ENCODE results near the gene CLDN1.

CLDN1 gene

GRCh38 chr3:190340071-190340470, 17.8 kb upstream of the CLDN1 start:
- TF ChIP-seq CTCF (IDR thresholded peaks at IDR 0.05; ENCODE audit: low read depth, low read length) = no peak
- Histone ChIP-seq H3K9me3 (ENCODE audit: severe bottlenecking) (no peaks in the 10 kb centered on the region), H3K4me3 (ENCODE audit: low read depth, low read length) (no peak overlapping the region), H3K27ac (no peak overlapping the region), H3K36me3 (no peaks in the 10 kb centered on the region), H3K27me3 (ENCODE audit: insufficient read depth, low read depth, severe bottlenecking) (no peaks in the 10 kb centered on the region)
- no peak for DNase-seq

GRCh38 chr3:190339130-190339529, 16.9 kb upstream of the CLDN1 start:
- H3K36me3 ChIP-seq = no peaks in the 10 kb centered on the region
- no peak overlapping the region for H3K27ac ChIP-seq
- no peak for TF ChIP-seq CTCF (IDR thresholded peaks at IDR 0.05; ENCODE audit: low read depth, low read length)
- H3K9me3 ChIP-seq (ENCODE audit: severe bottlenecking) = no peaks in the 10 kb centered on the region
- H3K4me3 ChIP-seq (ENCODE audit: low read depth, low read length) = no peak overlapping the region
- no peaks in the 10 kb centered on the region for H3K27me3 ChIP-seq (ENCODE audit: insufficient read depth, low read depth, severe bottlenecking)
- DNase-seq = no peak

- no peak for TF ChIP-seq CTCF (IDR thresholded peaks at IDR 0.05; ENCODE audit: low read depth, low read length)
- no peak overlapping the region for H3K27ac ChIP-seq
- no peaks in the 10 kb centered on the region for H3K9me3 ChIP-seq (ENCODE audit: severe bottlenecking)
- no peaks in the 10 kb centered on the region for H3K36me3 ChIP-seq
- no peak for DNase-seq
- no peaks in the 10 kb centered on the region for H3K27me3 ChIP-seq (ENCODE audit: insufficient read depth, low read depth, severe bottlenecking)
- no peak overlapping the region for H3K4me3 ChIP-seq (ENCODE audit: low read depth, low read length)
Observed at GRCh38 chr3:190338717-190339116, 16.5 kb upstream of the CLDN1 start.

- Histone ChIP-seq H3K4me3 (ENCODE audit: low read depth, low read length) (no peak overlapping the region), H3K9me3 (ENCODE audit: severe bottlenecking) (no peaks in the 10 kb centered on the region), H3K27me3 (ENCODE audit: insufficient read depth, low read depth, severe bottlenecking) (no peaks in the 10 kb centered on the region), H3K27ac (no peak overlapping the region), H3K36me3 (no peaks in the 10 kb centered on the region)
- DNase-seq = no peak
- TF ChIP-seq CTCF (IDR thresholded peaks at IDR 0.05; ENCODE audit: low read depth, low read length) = no peak
Observed at GRCh38 chr3:190337301-190337700, 15.1 kb upstream of the CLDN1 start.

- DNase-seq = no peak
- no peak overlapping the region for H3K27ac ChIP-seq
- no peaks in the 10 kb centered on the region for H3K27me3 ChIP-seq (ENCODE audit: insufficient read depth, low read depth, severe bottlenecking)
- no peak overlapping the region for H3K4me3 ChIP-seq (ENCODE audit: low read depth, low read length)
- no peaks in the 10 kb centered on the region for H3K9me3 ChIP-seq (ENCODE audit: severe bottlenecking)
- no peaks in the 10 kb centered on the region for H3K36me3 ChIP-seq
- TF ChIP-seq CTCF (IDR thresholded peaks at IDR 0.05; ENCODE audit: low read depth, low read length) = no peak
Observed at GRCh38 chr3:190336516-190337189, 14.4 kb upstream of the CLDN1 start.

GRCh38 chr3:190333961-190334360, 11.7 kb upstream of the CLDN1 start:
- TF ChIP-seq CTCF (IDR thresholded peaks at IDR 0.05; ENCODE audit: low read depth, low read length) = no peak
- Histone ChIP-seq H3K4me3 (ENCODE audit: low read depth, low read length) (no peak overlapping the region), H3K27me3 (ENCODE audit: insufficient read depth, low read depth, severe bottlenecking) (no peaks in the 10 kb centered on the region), H3K9me3 (ENCODE audit: severe bottlenecking) (no peaks in the 10 kb centered on the region), H3K27ac (no peak overlapping the region), H3K36me3 (no peaks in the 10 kb centered on the region)
- DNase-seq = no peak

Data from WERI-Rb-1 (cell line).